Mammary epithelial cell (primary cell): ENCODE results near the gene CXorf58.

Experiments used
- EZH2 ChIP-seq: IDR thresholded peaks from 2 replicates; pipeline ENCODE4 v1.6.1; 2012; ENCODE audit warnings: low read length, inconsistent platforms, borderline replicate concordance
- TF ChIP-seq, protein P1 (sequence below), 2 donors: IDR thresholded peaks in 1 of 2; conservative IDR thresholded peaks in 1 of 2; 2 replicates each; pipeline ENCODE4 v1.5.1; 2011 to 2012; ENCODE audit warnings: inconsistent platforms in 2 of 2, low read length in 2 of 2, mild to moderate bottlenecking in 2 of 2, control low read depth in 1 of 2, low read depth in 1 of 2; ENCODE audit not compliant: insufficient read depth in 1 of 2; ENCODE audit errors: extremely low read depth in 1 of 2

GRCh38 chrX:23898412-23898959 lies 9.3 kb upstream of the CXorf58 start:
- TF ChIP-seq, protein P1, sequence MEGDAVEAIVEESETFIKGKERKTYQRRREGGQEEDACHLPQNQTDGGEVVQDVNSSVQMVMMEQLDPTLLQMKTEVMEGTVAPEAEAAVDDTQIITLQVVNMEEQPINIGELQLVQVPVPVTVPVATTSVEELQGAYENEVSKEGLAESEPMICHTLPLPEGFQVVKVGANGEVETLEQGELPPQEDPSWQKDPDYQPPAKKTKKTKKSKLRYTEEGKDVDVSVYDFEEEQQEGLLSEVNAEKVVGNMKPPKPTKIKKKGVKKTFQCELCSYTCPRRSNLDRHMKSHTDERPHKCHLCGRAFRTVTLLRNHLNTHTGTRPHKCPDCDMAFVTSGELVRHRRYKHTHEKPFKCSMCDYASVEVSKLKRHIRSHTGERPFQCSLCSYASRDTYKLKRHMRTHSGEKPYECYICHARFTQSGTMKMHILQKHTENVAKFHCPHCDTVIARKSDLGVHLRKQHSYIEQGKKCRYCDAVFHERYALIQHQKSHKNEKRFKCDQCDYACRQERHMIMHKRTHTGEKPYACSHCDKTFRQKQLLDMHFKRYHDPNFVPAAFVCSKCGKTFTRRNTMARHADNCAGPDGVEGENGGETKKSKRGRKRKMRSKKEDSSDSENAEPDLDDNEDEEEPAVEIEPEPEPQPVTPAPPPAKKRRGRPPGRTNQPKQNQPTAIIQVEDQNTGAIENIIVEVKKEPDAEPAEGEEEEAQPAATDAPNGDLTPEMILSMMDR (conservative IDR thresholded peaks at IDR 0.05 in 1 of 2, IDR thresholded peaks at IDR 0.05 in 1 of 2; ENCODE audit: extremely low read depth in 1 of 2, insufficient read depth in 1 of 2, low read depth in 1 of 2, low read length in 2 of 2), result no peak
- TF ChIP-seq EZH2, result no peak
